GM04503 (cell line): ENCODE measurements around the gene KSR1.
A peak's percentile ranks its signal among the peaks of the same experiment; 100 is the strongest.
"Not testable (repeated sequence)": the region's sequence is repeated elsewhere in the genome, so short reads cannot be mapped to it uniquely, and the experiment has no call there.

Experiments used
- DNase-seq: peaks from one replicate; pipeline ENCODE4 v3.0.0-alpha.2; 2012; ENCODE audit warnings: low read depth

Gene KSR1

GRCh38 chr17:27427166-27427862 lies 28.9 kb upstream of the KSR1 start:
- DNase-seq = not testable (repeated sequence)

DNA sequence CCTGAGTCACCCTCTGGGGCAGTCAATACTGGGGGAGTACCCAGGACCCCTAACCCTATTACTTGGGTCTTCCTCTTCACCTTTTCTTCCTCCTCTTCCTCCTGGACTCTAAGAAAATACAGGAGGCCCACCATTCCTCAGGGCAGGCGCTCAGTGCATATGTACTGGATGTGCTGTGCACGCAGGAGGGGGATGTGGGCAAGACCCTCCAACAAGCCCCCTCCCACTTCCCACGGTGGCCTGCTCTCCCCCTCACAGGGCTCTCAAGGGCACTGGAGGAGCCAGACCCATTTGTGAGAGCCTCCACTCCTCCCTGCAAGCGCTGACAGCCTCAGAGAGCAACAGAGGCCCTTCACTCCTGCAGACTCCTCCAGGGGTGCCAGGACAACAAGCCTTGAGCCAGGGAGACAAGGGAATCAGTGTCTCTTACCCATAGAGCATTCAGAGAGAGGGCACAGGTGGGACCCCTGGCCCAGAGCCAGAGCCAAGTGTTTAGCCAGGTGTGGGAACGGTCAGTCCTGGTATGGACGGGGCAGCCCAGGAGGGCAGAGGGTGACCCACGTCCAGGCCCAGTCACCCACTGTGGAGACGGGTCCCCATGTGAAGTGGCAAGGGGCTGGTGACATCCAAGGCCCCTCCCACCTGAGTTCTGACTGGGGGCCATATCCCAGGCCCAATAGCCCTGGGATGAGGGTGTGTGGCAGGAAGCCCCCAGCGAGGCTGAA lies 27.3 kb upstream of the KSR1 start:
- DNase-seq = no peak

DNA sequence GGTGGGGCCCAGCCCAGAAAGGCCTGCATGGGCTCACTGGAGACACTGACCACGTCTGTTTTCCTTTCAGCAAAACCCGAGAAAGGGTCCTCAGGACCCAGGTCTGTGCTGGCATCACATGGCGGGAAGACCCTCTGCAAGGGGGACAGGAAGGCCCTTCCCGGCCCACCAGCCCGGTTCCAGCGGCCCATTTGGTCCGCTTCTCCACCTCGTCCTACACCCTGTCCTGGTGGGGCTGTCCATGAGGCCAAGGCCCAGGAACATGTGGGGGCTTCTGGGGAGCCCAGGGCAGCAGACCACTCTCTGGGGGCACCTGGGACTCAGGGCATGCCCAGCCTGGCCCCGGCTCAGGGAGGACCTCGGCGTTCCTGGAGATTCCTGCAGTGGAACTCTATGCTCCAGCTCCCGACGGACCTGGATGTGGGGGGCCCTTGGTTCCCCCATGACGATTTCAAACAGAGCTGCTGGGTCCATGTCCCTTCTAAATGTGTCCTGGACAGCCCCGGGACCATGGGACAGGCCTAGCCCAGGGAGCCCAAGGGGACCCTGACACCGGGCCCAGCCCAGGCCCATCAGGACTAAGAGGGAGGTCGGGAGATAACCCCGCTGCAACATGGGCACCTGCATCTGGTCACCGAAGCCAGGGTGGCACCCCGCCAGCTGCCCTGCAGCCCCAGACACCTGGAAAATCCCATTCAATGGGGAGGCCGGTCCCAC lies 26.4 kb upstream of the KSR1 start:
- DNase-seq = no peak

DNA sequence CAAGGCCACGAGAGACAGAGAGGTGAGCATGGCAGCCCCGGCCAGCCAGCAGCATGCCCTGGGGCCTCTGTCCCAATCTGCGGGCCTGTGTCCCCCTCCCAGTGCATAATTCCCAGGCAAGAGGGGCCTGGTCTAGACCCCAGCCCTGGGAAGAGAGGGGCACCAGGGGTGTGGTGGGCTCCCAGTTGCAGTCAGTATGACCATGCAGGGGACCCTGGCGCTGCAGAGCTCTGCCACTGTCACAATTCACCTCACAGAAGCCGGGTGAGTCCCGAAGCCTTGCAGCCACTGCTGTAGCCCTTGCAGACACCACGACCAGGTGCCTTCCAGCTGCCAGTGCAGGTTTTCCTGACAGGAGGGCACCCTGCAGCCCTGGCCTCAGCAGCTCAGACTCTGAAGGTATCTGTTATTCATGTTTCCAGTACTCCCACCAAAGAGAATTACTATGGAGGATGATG lies 25.8 kb upstream of the KSR1 start:
- DNase-seq = no peak

GRCh38 chr17:27430882-27431491 lies 25.3 kb upstream of the KSR1 start:
- no peak for DNase-seq

DNA sequence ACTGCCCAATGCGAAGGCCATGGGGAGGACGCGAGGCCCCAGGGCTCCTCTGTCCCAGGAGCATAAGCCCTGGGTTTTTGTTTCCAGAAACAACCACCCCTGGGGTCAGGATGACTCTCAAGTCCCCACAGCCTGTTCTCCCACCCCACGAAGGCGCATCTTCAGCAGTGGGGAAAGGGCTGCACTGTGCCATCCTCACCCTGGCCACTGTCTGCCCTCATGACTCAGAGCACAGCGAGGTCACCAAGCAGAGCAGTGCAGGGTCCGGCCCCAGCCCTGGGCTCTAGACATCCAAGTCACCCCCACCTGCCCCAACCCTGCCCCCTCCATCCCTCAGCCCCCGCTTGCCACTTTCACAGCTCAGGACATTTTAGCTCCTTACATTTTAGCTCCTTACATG lies 22.7 kb upstream of the KSR1 start:
- DNase-seq = no peak

- peak; percentile 59 for DNase-seq
Observed at GRCh38 chr17:27435431-27436070, 20.7 kb upstream of the KSR1 start.

DNA sequence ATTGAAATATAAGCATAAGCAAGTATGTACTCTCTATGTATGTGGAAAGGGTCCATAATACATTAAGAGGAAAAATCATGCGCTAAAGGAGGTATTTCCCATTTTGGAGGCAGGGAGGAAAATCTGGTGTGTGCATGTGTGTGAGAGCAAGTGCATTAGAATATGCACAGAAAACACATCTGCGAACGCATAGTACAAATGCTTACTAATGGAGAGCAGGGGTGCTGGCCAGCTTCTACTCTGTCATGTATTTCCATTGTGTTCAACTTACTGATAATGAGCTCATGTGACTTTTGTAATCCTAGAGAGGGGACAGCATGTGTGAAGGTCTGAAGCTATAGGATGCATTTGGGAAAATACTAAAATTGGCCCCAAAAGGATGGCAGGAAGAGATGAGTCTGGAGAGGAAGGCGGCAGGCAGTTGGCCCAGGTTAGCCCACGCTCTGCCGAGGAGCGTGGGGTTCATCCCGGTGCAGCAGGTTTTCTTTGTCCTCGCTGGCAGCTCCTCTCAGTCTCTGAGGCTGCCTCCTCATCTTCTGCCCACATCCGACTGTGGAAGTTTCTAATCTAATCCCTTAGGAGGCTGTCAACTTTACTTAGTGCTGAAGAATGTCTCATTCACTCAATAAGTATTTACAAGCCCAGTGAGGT lies 17.8 kb upstream of the KSR1 start:
- no peak for DNase-seq

DNA sequence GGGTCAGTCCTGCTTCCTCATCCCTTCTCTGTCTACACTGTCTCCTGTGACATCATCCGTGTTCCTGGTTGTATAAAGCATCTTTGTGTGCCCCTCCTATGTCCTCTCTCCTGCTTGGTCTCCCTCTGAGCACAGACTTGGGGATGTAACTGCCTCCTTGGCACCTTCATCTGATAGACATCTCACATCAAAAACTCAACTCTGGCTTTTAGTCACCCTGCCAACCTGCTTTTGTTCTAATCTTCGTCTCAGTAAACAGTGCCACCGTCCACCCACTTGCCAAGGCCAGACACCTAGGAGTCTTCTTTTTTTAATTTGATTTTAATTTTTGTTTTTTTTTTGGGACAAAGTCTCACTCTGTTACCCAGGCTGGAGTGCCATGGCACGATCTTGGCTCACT lies 16.9 kb upstream of the KSR1 start:
- no peak for DNase-seq

- no peak for DNase-seq
Observed at GRCh38 chr17:27442702-27443101, 13.5 kb upstream of the KSR1 start.

- DNase-seq = no peak
Observed at GRCh38 chr17:27443491-27443890, 12.8 kb upstream of the KSR1 start.

DNA sequence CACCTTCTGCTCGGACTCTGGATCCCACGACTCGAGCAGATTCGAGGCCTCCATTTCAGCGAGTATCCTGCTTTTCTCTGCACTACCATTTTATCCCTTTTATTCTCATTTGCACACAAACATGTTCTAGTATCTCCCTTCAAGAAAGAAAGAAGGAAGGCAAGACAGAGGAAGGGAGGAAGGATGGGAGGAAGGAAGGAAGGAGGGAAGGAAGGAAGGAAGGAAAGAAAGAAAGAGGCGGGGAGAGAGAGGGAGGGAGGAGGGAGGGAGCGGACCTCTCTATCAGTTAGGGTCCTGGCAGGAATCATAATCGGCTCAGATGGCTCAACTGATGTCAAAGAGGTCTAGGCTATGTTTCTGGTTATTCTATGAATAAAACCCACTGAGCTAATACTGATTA lies 10.3 kb upstream of the KSR1 start:
- no peak for DNase-seq

- DNase-seq = no peak
Observed at GRCh38 chr17:27446569-27447301, 9.5 kb upstream of the KSR1 start.

GRCh38 chr17:27448534-27448933 lies 7.7 kb upstream of the KSR1 start:
- DNase-seq = not testable (repeated sequence)

GRCh38 chr17:27449541-27449940 lies 6.7 kb upstream of the KSR1 start:
- no peak for DNase-seq

DNA sequence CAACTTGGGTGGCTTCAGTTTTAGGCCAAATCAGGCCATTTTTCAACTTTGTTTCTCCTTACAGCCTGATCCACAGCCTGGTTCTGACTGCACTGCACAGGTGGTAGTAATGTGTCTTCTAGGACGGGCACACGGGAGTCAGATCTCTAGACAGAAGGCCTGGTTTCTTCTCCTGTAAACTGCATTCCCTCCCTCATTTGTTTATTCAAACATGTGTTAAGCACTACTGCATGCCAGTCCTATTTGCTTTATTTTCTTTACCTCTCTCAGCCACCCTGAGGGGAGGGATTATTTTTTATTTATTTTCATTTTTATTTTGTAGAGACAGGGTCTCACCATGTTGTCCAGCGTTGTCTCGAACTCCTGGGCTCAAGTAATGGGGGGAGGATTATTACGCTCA lies 6.3 kb upstream of the KSR1 start:
- DNase-seq = no peak

GRCh38 chr17:27450416-27450815 lies 5.8 kb upstream of the KSR1 start:
- no peak for DNase-seq

GRCh38 chr17:27451906-27452305 lies 4.3 kb upstream of the KSR1 start:
- no peak for DNase-seq

DNA sequence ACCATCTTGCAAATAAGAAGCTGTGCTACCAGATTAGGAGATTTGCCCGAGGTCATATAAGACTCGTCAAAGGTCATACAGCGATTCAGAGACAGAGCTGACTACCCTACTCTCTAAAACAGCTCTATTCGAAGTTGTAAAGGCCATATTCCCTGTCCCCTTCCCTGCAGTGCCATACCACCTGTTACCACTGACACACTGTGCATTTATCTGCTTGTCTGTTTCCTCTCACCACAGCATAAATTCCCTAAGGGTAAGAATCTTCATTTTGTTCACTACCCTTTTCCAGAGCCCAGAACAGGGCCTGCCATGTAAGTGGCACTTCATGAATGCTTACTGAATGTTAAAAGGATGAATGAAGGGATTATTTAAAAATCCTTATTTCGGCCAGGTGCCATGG lies 3.4 kb upstream of the KSR1 start:
- no peak for DNase-seq

- DNase-seq = no peak
Observed at GRCh38 chr17:27453471-27453870, 2.8 kb upstream of the KSR1 start.

DNA sequence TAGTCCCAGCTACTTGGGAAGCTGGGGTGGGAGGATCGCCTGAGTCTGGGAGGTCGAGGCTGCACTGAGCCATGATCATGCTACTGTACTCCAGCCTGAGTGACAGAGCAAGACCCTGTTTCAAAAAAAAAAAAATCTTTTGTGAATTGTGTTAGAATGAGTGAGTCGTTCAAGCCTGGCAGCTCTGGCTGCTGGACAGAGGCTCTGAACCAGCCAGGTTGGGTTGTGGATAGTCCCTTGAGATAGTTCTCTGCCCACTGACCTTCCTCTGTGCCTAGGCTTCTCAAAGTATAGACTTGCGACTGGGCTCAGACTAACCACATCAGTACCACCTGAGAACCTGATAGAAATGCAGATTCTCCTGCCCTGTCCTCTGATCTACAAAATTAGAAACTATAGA lies 2.2 kb upstream of the KSR1 start:
- no peak for DNase-seq
